ENCODE measurements around the gene RXRG.

DNA sequence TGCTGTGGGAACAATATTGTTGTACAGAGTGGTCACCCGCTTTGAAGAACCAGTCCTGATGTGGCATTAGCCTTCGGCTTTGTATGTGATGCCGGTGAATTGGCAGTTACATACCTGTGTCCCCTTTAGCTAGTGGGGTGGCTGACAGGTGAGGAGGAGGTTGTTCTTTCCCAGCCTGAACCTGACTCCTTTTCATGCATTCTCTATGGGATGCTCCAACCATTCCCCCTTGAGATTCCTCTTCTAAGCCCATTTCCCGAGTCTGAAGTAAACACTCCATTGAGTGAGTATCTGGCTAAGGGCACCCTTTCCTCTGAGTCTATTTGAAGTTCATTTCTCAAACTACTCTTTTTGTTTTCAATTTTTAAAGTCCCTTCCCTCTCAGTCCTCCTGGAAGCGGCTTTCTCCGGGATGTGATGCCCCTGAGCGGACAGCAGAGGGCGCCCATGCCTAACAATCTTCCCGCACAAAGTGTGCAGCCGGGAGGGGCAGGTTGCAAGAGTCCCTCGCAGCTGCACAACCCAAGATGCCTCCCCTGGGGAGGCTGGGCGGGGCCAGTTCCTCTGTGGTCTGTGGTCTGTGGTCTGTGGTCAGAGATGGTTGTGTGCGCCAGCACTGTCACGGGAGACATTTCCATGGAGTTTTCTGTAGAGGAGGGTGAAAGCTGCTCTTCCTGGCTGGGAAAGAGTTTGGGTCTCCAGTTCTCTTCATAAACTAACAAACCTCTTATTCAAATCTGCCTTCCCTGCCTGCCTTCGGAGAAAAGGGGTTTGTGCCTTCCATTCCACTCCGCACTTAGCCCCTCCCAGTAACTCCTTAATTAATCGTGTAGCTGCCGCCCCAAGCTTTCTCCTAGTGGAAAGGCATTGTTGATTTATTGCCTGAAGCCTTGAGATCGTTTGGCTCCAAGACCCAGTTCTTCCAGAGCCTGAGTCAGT lies 52.0 kb downstream of the RXRG start:
- TF ChIP-seq CTCF (IDR thresholded peaks at IDR 0.05) = peak; percentile 84 to 93 (median 90)
- TF ChIP-seq POLR2AphosphoS5 (IDR thresholded peaks at IDR 0.05) = peak in 1 of 2 donors; percentile 34
